Activated T-helper 9 cell treated with anti-CD3 and anti-CD28 coated beads, Interleukin-2, amount 50 U/mL, for 16 hours (primary cell): Measurements from ENCODE around the gene TLR5.

Experiments
- DNase-seq: peaks from one replicate; pipeline ENCODE4 v3.0.0-alpha.2; 2020; ENCODE audit warnings: low read depth

The TLR5 gene

DNA sequence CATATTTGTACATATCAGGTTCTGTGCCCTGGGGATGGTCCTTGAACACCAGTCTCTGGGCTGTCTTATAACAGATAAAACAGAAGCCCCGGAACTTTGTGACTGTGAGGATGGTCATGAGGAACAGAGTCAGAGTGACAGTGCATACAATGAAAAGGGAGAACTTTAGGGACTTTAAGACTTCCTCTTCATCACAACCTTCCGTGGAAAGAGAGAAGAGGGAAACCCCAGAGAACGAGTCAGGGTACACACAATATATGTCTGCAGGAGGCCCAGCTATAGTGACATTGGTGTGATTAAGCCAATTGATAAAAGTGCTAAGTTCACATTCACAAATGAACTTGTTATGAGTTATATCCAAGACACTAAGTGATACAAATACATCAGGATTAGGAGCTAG lies 32.1 kb downstream of the TLR5 start:
- DNase-seq = no peak

DNA sequence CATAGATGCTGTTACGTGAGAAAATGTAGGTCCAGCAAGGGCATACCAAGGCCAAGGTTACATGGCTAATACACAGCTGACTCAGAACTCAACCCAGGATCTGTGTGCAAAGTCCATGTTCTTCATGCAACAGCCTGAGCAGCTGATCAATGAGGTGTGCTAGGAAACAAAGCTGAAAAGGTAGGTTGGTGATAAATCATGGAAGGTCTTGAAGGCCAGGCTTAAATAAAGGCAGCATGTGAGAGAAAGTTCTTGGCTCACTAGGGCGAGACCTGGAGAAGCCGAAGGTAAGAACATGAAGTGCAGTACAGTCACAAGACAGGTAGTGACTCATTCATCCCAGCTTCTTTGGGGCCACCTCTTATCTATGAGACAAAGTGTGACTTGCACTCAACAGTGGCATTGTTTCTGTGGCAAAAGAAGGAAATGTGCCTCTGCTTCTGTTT lies 33.4 kb downstream of the TLR5 start:
- no peak for DNase-seq

DNA sequence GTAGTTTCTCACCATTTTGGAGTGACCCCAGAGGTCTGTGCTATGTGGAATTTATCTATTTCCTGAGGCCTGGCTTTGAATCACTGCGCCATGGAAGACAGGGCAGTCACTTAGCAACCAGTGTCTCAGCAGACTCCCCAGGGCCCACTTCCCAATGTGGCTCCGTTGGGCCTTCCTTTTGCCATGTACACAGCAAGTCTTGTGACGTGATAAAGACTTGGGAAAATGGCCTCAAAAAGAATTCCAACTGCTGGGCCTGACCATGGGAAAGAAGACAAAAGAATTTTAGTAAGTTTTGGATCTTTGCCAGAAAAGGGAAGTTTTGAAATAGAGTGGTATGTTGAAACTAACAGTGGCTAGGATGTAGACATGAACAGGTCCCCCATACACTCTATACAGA lies 36.2 kb downstream of the TLR5 start:
- no peak for DNase-seq

DNA sequence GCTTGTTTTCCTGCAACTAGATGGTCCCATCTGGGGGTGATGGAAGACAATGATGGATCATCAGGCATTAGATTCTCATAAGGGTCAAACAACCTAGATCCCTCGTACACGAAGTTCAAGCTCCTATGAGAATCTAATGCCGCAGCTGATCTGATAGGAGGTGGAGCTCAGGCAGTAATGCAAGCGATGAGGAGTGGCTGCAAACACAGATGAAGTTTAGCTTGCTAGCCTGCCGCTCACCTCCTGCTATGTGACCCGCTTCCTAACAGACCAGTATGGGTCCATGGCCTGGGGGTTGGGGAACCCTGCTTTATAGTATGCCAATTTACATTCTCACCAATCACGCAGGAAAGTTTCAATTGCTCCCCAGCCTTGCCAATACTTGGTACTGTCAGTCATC lies 37.5 kb downstream of the TLR5 start:
- DNase-seq = no peak

DNA sequence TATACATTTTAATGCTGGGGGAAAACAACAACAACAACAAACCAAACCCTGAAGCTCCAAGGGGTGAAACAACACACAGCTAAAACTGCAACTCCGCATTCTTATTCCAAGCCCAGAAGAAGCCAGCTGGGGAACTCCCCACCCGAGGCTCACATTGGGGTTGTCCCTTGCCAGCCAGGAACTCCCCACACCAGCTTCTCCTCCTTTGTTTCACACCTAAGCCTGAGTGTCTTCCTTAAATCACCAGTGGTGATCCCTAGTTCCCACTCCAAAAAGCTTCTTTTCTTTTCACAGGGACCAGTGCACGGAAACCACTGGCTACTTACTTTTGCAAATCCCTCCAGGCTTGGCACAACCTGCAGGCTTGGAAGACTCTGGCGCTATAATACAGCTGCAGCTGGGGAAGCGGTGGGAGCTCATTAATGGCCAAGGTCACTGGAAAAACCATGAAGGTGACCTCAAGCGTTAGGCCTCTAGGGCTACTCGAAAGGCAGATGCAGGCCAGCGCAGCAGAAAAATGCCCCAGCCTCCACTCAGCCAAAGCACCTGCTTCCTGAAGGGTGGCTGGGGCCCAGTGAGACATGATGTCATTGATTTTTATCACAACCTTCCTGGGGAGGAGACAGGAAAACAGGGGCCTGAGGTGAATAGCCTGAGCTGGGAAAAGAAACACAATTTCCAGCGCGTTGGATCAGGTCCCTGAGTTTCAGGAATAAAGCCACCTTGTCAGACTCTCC lies 40.1 kb downstream of the TLR5 start:
- DNase-seq = no peak

DNA sequence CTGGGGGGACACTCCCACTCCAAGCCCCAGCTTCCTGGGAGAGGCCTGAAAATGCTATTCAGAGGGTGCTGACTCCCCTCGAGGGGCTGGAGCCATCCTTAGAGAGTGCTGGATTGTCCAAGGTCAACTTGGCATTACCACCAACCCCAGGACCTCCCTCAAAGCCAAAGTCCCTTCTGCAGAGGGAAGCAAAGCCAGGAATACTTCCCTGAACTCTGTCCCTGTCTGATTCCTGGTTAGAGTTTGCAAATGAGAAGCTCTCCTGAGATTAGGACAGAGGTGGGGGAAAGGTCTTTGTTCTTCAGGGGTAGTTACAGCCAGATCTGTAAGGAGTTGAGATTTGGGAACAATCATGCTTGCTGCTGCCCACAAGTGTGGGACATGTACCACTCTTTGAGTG lies 45.3 kb downstream of the TLR5 start:
- DNase-seq = no peak

DNA sequence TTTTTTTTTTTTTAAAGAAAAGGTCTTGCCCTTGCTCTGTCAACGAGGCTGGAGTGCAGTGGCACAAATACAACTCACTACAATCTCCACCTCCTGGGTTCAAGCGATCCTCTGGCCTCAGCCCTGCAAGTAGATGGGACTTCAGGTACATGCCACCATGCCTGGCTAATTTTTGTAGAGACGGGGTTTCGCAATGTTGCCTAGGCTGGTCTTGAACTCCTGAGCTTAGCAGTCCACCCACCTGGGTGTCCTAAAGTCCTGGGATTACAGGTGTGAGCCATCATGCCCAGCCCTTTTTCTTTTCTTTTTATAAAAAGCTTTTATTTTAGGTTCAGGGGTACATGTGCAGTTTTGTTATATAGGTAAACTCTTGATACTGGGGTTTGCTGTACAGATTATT lies 47.2 kb downstream of the TLR5 start:
- no peak for DNase-seq

DNA sequence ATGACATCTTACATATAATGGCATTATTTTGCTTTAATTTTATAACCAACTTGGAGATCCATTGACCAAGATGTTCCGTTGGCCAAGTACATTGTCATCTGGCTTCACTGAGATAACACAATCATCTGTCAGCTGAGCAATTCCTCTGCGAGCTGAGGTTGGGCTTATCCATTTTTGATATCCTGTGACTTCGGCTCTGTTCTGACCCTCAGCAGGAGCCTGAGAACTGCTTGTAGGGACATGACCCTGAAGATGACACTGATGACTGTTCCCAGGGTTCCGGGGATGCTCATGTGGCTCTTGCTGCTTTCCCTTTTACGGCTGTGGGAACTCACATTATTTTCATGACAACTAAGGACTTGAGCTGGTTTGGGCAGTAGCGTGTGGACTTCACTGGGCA lies 51.2 kb downstream of the TLR5 start:
- DNase-seq = no peak

DNA sequence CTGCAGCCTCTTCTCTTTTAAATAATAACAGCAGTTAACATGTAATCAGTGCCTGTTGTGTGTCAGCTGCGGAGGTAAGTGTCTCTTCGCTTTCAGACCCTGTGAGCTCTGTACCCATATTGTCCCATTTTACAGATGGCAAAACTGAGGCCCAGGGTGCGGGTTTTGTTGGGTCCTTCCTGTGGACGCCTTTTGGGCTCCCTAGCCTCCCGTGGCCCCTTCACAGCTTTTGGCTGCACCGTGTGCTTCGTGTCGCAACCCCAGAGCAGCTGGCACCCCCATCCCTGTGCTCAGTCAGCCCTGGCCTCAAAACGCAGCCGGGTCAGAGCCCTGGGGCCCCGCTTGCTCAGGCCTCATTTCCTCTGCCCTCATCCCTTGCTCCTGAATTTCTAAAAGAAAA lies 53.8 kb downstream of the TLR5 start:
- no peak for DNase-seq

DNA sequence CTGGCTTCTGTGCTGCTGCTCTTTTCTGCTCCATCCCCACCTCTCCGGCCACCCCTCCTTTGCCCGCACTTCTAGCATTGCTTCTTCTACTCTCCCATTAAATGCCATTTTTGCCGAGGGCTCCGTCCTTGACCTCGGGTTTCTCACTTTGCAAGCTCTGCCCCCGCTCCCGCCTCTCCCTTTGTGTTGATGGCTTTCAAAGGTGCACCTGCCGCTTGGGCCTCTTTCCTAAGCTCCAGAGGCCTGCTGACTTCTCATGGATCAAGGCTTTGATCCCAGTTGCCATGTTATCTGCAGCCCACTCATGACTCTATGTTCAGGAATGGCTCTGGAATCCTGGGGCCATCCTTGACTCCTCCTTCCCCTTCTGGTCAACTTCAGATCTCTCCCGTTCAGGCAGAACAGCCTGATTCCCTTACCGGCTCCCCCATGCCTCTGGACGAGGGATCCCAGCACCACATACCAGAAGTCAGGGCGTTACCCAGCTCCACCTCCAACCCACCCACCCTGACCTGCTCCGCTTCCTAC lies 54.3 kb downstream of the TLR5 start:
- no peak for DNase-seq

DNA sequence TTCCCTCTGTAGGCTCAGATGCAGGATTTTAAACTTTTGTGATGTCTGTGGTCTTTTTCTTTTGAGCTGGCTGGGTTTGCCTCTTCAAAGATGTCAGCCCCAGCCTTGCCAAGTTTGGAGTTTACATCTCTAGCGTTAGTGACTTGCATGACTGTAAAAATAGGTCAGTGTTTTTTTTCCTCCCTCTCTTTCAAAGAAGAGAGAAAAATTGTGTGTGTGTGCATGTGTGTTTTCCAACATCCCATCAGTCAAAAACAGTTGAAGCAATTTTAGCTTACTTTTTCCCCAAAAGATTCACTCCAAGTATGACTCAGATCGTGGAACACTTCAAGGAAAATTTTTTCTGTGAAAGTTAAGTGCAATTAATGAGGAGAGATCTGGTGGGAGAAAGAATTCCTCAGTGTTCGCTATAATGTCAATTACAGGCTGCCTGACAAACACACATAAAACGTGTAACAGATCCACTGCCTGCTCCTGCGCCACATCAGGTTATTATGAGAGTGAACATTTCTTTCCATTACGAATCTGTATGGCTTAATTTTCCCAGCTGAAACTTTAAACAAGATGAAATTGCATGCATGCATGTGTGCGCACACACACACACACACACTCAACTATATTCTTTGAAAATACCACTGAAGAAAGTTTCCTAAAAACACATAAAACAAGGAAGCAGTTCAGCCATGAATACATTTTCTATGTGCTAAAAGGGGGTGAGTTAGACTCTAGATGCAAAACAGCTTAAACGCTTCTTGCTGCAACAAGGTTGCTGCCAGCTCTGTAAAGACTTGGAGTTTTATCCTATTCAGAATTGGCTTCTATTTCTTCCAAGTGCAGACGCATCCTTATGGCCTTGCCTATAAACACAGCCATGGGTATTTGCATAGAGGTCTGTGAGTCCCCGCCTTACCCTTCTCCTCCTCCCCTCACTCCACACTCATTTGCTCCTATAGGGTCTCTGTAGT lies 55.5 kb downstream of the TLR5 start:
- no peak for DNase-seq

DNA sequence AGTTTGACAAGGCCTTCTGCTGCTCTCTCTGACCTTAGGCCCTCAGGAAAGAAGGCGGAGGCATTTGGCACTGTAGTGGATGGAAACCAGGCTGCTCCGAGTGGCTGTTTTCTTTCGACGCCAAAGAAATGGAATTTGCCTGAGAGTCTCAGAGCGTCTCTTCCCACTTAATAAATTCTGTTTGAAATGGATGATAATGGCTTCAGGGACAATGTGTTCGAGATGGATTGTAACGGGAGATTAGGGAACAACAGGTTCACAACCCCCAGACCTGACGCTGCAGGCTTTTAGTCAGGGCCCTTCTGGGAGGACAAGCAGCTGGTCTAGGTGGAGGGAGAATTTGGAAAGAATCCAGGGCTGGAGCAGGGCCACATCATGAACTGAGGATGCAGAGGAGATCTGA lies 58.6 kb downstream of the TLR5 start:
- no peak for DNase-seq

DNA sequence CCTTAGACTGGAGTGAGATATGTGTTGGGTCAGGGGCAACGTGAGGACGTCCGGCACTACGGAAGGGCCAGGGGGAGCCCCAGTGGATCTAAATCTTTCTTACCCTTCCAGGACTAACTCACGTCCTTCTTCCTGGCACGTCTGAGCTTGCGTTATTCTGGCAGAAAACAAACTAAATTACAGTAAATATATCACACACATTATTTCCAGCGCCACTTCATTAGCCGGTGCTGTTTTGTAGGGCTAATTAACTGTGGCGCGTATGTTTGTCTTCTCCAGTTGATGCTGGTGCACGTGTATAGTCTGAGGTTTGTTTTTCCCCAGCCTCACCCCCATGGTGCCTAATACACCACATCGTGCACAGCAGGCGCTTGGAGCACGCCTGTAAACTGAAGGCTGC lies 59.2 kb downstream of the TLR5 start:
- DNase-seq = no peak

DNA sequence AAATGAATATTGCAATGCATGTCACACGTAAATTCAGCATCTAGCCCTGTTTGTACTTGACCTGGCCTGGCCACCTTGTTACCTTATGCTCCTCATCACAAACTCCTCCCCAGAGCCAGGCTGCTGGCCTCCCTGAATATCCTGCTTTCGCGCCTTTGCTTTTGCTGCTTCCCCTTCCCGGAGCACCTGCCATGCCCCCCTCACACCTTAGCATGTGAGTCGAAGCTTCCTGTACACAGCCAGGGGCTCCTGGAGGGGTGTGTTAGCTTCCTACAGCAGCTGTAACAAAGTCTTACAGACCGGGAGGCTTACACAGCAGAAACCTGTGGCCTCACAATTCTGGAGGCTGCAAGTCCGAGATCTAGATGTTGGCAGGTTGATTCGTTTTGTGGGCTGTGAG lies 60.1 kb downstream of the TLR5 start:
- DNase-seq = no peak

DNA sequence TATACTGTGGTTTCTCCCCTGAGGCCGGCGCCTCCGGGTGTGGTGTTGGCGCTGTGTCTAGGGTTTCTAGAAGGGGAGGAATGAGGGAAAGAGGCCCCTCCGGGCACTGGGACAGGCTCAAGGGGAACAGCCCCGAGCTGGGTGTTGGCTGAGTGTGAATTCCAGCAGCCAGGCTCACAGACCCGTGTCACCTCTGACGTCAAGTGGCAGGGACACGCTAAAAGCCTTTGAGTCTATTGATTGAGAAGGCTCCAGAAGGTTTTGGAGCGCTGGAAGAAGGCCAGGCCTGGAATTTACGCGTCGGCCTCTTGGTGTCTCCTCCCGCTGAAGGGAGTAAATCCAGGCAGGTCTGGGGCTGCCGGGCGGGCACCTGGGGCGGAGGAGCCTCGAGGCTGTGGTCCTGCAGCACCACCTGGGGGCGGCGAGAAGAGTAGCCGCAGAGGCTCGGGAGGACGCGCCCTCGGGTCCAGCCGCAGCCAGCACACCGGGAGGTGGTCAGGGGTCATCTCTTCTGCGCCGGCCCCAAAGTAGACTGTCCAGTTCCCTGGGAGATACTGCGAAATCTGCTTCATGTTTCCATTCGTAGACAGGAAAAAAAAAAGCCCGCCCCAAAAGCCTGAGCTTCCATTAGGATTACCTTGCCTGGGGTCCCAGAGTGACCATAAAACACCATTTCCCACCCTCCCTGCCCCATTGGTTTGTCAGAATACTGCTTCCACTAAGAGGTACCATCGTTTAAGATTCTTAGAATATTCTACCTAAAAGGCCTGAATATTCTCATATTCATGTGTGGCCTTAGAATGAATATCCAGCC lies 61.7 kb downstream of the TLR5 start:
- DNase-seq = peak; percentile 50

DNA sequence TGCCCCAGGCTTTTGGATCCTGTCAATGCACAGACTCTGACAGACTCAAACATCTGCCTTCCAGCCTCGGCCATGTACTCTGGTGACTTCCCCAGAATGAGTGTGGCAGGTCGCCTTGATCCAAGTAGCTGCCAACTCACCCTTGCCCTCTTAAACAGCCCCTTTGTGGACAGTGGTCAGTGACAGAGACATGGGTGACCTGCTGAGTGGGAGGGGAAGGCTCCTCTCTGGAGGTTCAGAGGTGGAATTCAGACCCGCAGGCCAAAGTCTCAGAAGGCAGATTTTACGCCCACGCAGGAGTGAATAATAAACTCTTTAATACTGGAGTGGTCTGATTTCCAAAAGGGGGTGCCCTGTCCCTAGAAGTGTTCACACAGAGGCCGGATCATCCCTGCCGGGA lies 63.5 kb downstream of the TLR5 start:
- no peak for DNase-seq

DNA sequence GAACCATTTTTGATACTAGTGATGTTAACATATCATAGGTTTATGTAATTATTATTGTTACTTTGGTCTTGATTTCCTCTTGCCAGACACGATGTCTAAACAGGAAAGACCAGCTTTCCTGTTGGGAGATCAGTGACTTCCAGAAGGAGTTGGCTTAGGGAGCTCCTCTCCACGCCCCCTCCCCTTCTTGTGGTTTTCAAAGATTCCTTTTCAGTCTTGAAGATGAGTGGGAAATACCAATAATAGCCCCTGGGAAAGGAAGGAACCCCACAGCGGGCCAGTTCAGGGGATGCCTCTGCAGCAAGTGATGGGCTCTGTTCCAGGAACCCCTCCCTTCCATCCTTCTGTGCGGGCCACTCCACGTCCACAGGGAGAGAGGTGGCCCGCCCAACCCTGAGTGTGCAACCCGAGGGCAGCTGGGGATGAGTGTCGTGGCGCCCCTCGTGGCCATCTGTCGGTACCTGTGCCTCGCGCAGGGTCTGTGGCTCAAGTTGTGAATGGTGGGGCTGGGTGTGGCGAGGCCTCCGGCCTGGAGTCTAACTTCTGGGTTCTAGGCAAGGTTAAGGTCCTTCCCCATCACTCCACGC lies 65.7 kb downstream of the TLR5 start:
- no peak for DNase-seq

DNA sequence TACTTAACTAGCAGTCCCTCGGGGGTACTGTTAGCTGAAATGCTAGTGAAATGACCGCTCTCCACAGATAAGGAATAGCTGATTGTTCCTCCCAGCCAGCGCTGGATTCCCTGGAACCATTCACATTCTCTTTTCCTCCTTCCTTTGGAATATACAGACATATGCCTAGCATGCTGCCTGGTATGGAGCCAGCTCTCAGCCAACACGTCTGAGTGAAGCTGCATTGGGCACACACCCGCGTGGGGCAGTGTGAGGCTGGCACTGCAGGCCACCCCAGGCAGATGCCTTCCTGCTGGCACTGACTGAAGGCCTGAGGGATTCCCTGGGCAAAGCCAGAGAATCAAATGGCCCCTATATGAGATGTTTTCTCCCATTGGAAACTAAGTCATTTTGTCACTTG lies 66.7 kb downstream of the TLR5 start:
- no peak for DNase-seq

DNA sequence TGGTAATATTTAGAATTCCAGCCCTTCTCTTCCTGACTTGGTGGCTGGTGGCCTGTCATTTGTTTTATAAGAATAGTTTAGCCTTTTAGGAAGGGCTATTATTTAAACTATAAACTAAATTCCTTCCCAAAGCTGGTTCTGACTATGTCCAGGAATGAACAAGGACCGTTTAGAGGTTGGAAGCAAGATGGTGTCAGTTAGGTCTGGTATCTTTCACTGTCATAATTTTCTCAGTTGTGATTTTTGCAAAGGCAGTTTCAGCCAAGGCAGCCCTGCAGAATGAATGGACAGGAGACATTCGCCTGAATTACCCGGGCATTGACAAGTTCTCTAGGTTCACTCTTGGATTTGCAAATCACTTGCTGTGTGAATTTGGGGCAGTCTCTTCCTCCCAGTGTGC lies 67.2 kb downstream of the TLR5 start:
- DNase-seq = no peak

DNA sequence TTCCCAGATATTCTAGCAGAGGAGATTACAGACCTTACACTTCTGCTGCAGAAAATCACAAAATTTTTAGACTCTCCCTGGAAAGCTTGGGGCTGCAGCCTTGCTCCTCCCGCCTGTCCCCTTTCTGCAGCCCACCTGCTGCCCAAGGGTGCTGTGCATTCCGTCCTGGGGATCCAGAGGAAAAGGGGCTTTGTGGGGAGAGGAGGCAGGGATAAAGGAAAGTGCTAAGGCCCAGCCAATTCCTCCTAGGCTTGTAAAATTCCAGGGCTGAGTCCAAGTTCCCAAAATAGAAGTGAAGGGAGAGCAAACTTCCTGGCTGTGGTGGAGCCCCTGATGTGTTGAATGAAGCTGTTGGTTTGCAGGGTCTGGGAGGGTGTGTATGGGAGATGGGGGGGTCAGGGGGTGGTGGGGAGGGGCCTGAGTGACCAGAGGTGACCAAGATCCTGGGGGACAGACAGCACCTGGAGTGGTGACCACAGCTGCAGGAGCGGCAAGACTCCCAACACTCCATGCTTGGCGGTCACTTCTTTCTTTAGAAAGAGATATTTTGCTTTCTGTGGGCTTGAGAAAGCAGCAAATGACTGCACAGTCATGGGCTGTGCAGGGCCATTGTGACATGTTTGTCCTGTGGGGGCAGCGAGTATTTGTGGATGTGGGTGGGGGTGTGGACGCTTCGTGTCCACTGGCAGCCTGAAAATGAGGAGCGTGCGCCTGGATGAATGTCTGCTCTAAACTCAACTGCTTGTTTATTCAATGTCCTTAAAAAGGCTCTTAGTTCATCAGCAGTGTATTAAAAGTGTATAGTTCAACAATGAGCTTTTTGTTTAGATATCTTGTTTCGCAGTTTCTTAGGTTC lies 68.4 kb downstream of the TLR5 start:
- no peak for DNase-seq
